GM19035 (cell line): ENCODE measurements around the gene MBNL2.
A peak's percentile ranks its signal among the peaks of the same experiment; 100 is the strongest.

Experiments used
- ATAC-seq: cut with Tn5 transposase; IDR thresholded peaks from one replicate; pipeline ENCODE4 v1.9.1; 2021; ENCODE audit not compliant: unreplicated experiment

MBNL2 gene

DNA sequence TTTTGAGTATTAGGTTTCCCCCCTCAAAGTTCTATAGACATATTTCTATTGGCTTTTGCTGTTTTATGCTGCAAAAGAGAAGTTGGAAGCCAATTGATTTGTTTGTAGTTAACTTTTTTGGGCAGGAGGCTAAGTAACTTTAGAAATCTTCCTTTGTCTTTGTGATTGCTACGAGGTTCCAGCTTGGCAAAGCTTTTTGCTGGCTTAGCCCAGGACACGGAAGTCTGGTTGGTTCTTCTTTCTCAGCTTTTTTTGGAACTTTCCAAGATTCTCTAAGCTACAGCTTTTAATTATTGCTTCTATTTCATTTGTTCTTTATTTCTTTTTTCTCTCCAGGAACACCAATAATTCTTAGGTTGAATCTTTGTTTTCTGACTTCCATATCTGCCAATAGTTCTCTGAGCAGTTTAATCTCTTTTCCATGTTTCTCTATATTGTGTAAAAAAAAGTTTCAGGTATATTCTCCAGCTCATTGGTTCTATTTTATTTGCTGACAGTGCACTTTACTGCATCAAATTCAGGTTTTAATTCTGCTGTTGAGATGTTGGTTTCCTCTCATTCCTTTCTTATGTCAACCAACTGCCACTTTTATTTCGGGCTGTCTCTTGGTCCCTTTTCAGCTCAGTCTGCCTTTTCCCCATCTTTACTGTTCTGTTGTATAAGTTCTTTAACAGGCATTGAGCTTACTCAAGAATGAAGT lies 27.8 kb downstream of the MBNL2 start:
- no peak for ATAC-seq

DNA sequence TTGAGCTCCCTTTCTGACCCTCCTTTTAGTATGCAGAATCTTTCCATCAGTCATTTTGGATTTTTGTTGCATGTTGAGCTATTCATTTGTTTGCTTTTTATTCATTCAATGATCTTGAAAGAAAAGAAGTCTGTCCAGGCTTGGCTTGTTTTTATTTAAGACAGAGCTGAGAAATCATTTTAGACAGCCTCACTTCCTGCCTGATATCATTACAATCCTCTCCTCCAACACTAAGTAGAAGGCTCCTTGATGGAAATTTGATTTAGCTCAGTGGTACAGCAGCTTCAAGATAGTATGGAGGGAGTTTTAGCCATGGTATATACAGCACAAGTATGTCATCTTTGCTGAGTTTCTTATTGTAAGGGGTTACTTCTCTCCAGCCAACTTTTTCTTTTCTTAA lies 28.4 kb downstream of the MBNL2 start:
- ATAC-seq: no peak

DNA sequence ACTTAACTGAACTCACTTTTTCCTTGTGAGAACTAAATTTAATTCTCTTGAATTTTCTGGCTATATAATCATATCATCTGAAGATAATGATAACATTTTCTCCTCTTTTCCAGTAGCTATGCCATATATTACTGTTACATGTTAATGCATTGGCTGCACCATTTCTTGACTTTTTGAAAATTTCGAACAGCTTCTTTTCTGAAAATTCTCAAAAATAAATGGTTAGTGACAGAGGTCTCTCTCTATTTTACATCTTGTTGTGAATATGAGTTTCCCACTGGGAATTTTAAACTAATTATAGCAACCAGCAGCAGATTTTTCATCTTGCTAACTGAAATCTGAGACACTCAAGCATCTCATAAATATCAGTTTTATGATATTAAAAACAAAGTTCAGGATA lies 30.6 kb downstream of the MBNL2 start:
- ATAC-seq: no peak

DNA sequence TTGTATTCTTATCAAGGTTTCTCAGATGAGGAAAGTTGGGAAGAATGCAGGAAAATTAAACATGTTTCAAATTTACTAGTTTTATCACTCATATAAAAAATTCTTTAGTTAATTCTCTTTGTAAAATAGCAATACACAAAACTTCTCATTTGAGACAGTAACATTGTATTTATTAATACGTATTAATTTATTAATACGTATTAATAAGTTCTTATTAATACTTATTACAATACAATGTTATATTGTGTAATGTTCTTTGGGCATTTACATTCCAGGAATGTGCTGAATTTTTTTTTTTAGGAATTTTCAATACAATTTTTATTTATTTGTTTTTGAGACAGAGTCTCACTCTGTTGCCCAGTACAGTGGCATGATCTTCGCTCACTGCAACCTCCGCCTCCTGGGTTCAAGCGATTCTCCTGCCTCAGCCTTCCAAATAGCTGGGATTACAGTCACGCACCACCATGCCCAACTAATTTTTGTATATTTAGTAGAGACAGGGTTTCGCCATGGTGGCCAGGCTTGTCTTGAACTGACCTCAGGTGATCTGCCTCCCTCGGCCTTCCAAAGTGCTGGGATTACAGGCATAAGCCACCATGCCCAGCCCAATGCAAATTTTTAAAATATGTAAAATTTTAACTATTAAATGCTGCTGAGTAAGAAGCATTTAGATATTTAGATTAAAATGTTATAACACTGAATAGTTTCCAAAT lies 31.6 kb downstream of the MBNL2 start:
- no peak for ATAC-seq

DNA sequence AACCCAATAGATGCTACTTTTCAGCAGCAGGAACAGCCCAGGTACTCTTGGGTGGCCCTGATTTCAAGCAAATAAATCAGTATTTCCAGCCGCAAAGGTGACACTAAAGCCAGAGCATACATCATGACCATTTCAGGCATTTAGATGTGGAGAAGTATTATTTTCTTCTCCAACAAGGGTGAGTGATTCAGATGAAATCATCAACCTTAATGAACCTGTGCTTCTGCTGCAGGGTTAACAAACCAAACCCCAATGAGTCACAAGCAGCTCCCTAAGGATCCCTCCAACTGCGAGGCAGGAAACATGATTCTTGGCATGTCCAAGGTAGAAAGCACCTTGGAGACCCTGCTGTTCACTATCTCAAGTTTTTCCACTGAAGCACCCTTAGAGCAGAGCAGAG lies 32.7 kb downstream of the MBNL2 start:
- no peak for ATAC-seq

DNA sequence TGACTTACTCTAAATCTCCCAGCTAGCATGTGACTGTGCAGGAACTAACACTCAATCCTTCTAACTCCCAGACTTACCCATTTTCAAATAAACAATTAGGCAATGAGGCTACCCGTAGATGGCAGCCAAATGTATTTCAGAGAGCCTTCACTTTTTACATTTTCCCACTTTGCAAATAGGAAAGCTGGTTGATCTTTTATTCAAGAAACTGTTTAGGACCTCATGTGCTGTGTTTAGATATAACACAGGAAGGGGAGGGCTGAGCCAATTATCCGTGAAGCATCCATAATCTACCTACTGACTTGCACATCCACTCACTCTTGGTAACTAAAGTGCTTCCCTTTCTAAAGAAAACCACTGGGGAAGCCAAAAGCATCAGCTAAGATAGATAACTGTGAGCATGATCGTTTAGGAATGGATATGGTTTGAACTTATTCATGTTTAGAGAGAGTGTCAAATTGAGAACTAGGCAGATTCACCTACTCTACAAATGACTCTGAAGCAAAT lies 33.4 kb downstream of the MBNL2 start:
- ATAC-seq: no peak

DNA sequence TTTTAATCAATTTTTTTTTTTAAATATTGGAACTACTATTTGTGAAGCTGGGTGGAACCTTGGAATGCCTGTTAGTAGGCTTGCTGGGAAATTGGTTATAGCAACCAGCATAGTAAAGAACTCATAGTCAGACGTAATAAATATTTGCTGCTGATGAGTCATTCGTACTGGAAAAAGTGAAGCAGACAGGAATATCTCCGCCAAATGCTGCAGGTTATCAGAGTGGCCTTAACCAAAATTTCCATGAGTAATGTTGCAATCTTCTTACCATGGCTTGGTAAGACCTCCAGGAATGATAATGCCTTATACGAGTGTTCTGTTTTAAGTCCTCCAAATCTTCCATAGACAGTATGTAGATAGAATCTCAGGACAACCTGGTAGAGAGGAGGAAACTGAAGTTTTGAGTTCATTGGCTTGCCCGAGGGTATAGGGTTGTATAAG lies 34.2 kb downstream of the MBNL2 start:
- no peak for ATAC-seq

DNA sequence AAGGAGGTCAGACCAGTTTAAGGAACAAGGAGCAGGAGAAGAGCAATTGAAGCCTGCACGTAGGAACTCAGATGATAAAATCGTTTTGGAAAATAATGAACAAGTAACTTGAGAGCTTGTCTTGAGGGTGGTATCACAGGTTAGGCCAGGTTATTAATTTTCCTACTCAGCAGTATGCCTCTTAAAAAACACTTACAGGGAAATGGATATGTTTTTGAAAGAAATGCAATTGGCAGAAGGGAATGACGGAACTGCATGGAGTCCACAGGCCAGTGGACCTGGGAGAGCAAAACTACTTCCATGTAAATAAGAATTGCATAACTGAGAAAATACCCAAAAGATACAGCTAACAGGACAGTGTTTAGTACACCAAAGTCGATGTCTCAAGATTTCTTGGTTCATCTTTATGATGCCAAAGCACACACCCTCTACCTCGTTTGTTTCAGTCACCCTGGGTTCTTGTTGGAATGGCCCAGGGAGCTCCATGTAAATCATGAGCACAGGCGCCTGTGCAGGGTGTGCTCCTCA lies 35.2 kb downstream of the MBNL2 start:
- ATAC-seq: no peak

DNA sequence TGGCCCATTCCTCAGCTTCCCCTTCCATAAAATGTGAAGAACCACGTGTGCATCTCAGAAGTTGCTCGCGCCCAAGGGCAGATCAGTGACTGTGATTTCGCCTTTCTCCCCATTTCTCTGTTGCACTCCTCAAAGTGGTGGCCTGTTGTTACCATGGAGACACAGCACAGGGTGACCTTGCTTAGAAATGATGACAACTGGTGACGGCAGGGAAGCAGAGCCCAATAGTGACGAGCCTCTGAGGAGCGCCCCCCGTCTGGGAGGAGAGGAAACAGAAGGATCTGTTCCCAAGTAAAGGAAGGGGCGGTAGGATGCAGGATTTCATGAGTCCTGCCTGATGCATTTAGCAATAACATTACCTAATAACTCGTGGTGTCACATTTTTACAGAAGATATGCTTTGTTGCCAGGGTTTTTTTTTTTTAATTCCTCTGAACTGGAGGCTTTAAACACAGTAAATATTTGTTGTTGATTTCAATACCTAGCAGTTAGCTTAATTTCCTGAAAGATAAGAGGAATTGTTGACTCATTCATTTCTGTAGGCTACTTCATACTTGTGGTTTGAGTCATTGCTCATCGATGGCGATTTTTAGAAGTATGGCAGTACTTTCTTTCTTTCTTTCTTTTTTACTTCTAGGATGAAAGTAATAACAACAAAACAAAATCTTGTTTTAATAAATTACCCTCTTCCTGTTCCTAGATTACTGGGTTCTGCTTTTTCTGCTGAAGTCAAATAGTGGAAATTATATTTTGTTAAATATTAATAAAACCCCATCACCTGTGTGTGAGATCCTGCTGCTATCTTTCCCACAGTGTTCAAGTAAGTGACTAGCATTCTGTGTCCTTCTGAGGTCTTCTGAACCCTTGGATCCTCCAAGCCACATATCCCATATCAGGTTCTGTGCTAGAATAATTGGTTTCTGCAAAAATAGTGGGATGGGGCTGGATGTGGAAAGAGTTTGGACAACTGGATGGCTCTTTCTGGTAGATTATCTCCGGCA lies 36.0 kb downstream of the MBNL2 start:
- peak; percentile 66 for ATAC-seq

DNA sequence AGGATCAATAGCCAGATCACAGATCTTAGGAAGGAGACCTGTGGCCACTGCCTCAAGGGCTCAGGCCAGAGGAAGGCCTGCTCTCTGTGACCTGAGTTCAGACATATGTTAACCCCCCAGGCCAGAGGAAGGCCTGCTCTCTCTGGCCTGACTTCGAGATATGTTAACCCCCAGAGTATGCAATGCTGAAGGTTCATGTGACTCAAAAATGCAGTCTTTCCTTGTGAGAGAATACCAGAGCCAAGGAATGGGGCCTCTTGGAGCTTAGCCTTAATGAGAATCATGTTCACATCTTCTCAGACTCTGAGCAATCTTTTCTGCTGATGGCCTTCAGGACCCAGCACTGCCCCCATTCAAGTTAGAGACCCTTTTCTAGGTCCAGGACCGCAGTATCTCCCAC lies 36.7 kb downstream of the MBNL2 start:
- ATAC-seq: no peak

DNA sequence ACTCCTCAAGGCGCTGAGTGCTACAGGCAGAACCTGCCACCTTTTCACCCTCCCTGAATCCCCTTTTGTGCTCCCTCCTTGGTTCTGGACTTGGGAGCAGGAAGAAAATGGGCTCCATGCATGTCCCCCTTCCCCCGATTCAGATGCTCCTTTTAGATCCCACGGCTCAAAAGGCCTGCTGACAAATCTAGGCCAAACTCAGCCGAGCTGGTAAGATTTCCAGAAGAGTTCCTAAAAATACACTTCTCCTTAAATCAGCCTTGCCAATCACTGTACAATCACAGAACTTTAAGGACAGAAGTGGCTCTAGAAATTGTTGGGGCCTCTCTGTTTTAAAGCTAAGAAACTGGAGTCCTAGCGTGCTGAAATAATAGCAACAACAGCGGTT lies 37.3 kb downstream of the MBNL2 start:
- no peak for ATAC-seq

DNA sequence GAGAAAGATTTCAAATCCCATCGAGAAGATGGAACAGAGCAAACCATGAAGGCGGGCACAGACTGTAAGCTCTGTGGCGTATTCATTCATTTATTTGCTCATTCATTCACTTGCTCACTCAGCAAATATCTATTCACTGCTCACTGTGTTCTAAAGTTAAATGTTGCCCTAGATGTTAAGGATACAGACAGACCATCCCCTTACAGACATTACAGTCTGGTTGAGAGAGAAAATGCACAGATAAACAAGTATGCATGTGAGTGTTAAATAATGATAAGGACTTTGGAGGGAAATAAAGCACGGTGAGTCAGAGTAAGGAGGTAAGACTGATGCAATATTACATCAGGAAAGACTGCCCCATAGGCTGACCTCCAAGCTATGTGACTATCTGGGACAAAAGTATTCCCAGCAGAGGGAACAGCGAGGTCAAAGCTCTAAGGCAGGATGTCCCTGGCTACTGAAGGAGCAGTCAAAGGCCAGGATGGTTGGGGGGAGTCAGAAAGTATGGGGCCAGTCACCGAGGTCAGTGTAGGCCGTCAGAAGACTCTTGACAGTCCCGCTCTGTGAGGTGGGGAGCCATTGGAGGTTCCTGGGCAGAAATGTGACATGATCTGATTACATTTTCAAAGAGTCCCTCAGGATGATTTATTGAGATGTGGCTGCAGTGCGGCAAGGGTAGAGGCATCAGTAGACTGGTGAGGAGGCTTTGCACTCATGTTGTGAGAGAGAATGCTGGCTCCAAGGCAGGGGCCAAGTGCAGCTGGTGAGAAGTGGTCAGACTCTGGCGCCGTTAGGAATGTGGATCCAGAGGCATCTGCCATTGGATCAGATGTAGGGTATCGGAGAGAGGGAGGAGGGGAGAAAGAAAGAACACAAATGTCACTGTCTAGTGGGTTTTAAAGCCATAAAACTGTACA lies 37.9 kb downstream of the MBNL2 start:
- no peak for ATAC-seq

DNA sequence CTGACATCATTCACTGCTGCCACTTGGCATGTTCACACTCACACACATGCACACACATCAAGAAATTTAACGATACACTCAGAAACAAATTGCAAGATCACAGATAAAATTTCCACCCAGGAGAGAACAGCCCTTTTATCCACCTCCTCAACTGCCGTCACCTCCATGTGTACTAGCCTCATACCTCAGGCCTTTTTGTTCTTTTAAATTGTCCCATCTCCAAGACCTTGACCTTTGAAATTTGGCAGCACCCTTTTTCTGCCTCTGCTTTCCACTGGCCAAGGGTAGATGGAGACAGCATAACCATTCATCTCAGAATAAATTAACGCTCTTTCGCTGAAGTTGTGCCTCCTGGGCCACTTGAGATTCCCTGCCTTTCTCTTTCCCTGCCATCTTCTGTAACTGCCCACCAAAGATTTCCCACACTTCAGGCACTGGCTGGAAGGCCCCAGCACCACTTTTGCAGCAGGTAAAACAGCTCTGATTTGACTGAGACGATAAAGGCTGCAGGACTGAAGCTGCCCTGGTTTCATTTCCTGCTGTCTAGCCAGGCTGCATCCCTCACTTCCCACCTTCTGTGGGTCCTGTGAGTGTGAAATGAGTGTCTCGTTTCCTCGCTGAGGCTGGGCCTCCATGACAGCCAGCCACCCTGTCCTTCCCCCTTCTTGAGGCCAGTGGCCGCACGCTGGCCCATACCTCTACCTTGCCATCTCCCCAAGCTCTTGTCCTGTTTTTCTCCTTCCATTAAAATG lies 39.3 kb downstream of the MBNL2 start:
- peak; percentile 61 for ATAC-seq

DNA sequence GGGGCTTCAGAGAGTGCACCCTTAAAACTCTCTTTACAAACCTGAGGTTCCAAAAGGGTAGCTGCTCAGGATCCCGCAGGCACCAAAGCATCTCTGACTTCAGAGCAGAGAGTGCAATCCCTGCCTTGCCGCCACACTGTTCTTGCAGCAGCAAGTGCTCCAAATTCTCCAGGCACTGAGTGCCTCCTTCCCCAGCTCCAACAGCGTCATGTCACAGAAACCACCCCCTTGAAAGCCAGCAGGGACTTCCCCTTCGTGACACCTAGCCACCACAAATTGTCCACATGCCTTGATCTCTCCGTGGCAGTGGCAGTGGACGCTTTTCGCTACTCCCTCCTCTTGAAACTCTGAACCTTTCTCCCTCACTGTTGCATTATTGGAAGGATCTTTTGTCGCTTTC lies 39.9 kb downstream of the MBNL2 start:
- ATAC-seq: no peak

DNA sequence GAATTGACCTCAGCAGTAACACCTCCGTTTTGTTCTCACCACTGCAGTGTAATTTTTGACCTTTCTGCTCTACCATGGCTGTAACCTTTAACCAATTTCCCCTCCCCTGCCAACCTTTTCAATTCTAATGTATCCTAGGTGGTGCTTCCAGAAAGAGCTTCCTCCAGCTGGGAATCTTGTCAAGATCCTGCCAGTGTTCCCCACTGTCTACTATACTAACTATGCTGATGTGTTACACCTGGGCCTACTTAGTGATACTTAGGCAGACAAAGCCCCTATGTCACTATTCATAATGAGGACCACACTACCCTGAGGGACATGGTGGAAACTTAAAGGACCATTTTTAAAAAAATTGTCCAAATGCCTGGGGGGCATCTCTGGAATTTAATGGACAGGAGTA lies 41.0 kb downstream of the MBNL2 start:
- ATAC-seq: no peak

DNA sequence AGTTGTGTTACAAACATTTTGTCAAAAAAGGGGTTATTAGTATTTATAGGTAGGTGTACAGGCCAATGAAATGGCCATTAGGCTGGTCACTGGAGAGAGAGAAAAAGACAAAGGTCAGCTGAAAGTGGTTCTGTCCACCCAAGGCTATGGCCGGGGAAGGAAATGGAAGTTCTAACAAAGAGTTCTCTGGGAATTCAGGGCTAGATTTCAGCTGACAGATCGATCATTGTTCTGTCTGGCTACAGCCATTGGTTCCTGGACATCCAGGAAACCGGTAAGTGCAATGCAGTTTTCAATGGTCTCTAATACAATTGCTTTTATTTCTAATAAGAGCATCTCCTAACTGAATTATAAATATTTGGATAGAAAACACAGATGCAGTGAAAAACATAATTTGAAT lies 42.5 kb downstream of the MBNL2 start:
- ATAC-seq: no peak

DNA sequence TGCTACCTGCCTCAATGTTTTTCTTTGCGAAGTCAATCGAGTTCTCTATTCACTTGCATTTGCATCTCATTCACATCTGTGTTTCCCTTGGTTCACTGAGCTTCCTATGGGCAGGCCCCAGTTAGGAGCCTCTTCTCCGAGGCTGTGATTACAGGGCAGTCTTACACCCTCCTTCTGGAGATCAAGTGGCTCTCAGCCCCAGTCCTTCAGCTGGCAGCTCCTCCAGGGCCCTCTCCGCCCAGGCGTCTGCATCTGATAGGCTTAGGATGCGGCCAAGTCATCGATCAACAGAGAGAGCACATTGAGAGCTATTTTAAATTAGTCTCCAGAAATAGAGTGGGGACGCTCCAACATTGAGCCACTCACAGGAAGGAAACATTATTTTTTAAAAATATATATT lies 44.2 kb downstream of the MBNL2 start:
- no peak for ATAC-seq

DNA sequence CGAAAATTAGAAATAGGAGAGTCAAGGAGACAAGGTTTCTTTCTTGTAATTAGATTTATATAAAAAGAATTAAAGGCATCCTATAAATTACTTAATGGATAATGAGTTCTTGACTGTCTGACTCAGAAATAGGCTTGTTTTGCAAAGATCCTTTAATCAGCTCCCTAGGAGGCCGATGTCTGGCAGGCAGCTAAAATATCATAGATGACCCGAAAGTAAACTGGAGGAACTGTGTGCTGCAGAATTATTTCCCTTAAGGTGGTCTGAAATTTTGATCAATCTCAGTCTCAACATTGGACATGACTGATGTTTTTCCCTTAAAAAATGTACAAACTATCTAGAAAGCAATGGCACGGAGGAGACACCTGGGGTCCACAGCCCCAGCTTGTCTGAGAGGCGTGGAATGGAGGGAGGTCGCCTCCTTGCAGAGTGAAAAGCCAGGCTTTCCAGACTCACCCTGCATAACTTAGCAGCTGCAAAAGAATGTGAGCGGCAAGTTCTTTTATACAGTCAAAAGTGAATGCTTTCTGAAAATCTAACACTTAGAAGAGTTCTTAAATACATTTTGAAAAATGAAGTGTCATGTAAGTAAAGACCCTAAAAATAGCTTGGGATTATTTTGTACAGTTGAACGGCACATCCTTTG lies 44.8 kb downstream of the MBNL2 start:
- no peak for ATAC-seq
